Ishikawa (cell line): ENCODE results near the gene ZNF451.

Experiments used
- CEBPB ChIP-seq: IDR thresholded peaks from 2 replicates; pipeline ENCODE4 v1.6.1; 2012
- EGR1 ChIP-seq: IDR thresholded peaks from 2 replicates; pipeline ENCODE4 v1.6.1; 2012
- EP300 ChIP-seq: IDR thresholded peaks from 2 replicates; pipeline ENCODE4 v1.6.1; 2012; ENCODE audit warnings: borderline replicate concordance
- FOXM1 ChIP-seq: IDR thresholded peaks from 2 replicates; pipeline ENCODE4 v1.6.1; 2012; ENCODE audit warnings: low read depth, borderline replicate concordance
- MAX ChIP-seq: IDR thresholded peaks from 2 replicates; pipeline ENCODE4 v1.6.1; 2012
- NFIC ChIP-seq: IDR thresholded peaks from 2 replicates; pipeline ENCODE4 v1.6.1; 2012
- RAD21 ChIP-seq: IDR thresholded peaks from 2 replicates; pipeline ENCODE4 v1.6.1; 2012; ENCODE audit warnings: low read depth
- TAF1 ChIP-seq: IDR thresholded peaks from 2 replicates; pipeline ENCODE4 v1.6.1; 2012; ENCODE audit warnings: low read depth, mild to moderate bottlenecking
- YY1 ChIP-seq: IDR thresholded peaks from 2 replicates; pipeline ENCODE4 v1.6.1; 2012; ENCODE audit warnings: low read depth
- TF ChIP-seq, protein P1 (sequence below): IDR thresholded peaks from 2 replicates; pipeline ENCODE4 v1.6.1; 2012; ENCODE audit warnings: low read depth, mild to moderate bottlenecking

GRCh38 chr6:57109880-57110279 is 19.9 kb downstream of the ZNF451 start:
- no peak for TF ChIP-seq MAX
- TF ChIP-seq NFIC: no peak
- no peak for TF ChIP-seq EGR1
- TF ChIP-seq YY1: no peak
- TF ChIP-seq EP300: no peak
- TF ChIP-seq RAD21: no peak
- TF ChIP-seq, protein P1, sequence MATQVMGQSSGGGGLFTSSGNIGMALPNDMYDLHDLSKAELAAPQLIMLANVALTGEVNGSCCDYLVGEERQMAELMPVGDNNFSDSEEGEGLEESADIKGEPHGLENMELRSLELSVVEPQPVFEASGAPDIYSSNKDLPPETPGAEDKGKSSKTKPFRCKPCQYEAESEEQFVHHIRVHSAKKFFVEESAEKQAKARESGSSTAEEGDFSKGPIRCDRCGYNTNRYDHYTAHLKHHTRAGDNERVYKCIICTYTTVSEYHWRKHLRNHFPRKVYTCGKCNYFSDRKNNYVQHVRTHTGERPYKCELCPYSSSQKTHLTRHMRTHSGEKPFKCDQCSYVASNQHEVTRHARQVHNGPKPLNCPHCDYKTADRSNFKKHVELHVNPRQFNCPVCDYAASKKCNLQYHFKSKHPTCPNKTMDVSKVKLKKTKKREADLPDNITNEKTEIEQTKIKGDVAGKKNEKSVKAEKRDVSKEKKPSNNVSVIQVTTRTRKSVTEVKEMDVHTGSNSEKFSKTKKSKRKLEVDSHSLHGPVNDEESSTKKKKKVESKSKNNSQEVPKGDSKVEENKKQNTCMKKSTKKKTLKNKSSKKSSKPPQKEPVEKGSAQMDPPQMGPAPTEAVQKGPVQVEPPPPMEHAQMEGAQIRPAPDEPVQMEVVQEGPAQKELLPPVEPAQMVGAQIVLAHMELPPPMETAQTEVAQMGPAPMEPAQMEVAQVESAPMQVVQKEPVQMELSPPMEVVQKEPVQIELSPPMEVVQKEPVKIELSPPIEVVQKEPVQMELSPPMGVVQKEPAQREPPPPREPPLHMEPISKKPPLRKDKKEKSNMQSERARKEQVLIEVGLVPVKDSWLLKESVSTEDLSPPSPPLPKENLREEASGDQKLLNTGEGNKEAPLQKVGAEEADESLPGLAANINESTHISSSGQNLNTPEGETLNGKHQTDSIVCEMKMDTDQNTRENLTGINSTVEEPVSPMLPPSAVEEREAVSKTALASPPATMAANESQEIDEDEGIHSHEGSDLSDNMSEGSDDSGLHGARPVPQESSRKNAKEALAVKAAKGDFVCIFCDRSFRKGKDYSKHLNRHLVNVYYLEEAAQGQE: no peak
- TF ChIP-seq CEBPB: no peak
- TF ChIP-seq TAF1: no peak
- no peak for TF ChIP-seq FOXM1
